OCI-LY1 (cell line): ENCODE measurements around the gene JPH3.

ENCODE experiments used
- H2AFZ ChIP-seq: fragments of 200-600 bp; sonication (generic), shearing (Covaris generic); 2 replicates; pipeline ENCODE4 v1.6.0; 2014; ENCODE audit warnings: antibody characterized with exemption, mild to moderate bottlenecking, low read length
- H3F3A ChIP-seq: fragments of 200-600 bp; sonication (generic), shearing (Covaris generic); 2 replicates; pipeline ENCODE4 v1.6.0; 2014; ENCODE audit warnings: mild to moderate bottlenecking, antibody characterized with exemption, low read length, moderate library complexity; ENCODE audit not compliant: insufficient read depth
- H3K27ac ChIP-seq: fragments of 200-600 bp; sonication (generic); 2 replicates; pipeline ENCODE4 v1.5.1; 2014; ENCODE audit warnings: low read length, mixed run types, mild to moderate bottlenecking, low read depth; ENCODE audit not compliant: poor library complexity, severe bottlenecking
- H3K27me3 ChIP-seq: fragments of 200-600 bp; sonication (generic); 2 replicates; pipeline ENCODE4 v1.6.0; 2014; ENCODE audit warnings: antibody characterized with exemption, mild to moderate bottlenecking, low read length, moderate library complexity; ENCODE audit not compliant: insufficient read depth
- H3K36me3 ChIP-seq: fragments of 200-600 bp; sonication (generic); 2 replicates; pipeline ENCODE4 v1.6.1; 2014; ENCODE audit warnings: mild to moderate bottlenecking, antibody characterized with exemption, low read length, moderate library complexity, mixed read lengths; ENCODE audit not compliant: insufficient read depth
- H3K4me1 ChIP-seq: fragments of 200-600 bp; sonication (generic); 2 replicates; pipeline ENCODE4 v1.5.1; 2014; ENCODE audit warnings: mild to moderate bottlenecking, low read length, moderate library complexity; ENCODE audit not compliant: insufficient read depth, severe bottlenecking
- H3K4me2 ChIP-seq: fragments of 200-600 bp; sonication (generic), shearing (Covaris generic); 2 replicates; pipeline ENCODE4 v1.6.1; 2014; ENCODE audit warnings: low read length
- H3K4me3 ChIP-seq: fragments of 200-600 bp; sonication (generic); 2 replicates; pipeline ENCODE4 v1.5.1; 2014; ENCODE audit warnings: low read length, low read depth, mild to moderate bottlenecking, mixed read lengths; ENCODE audit not compliant: poor library complexity, severe bottlenecking
- H3K79me2 ChIP-seq: fragments of 200-600 bp; shearing (Covaris generic); 2 replicates; pipeline ENCODE4 v1.6.1; 2016; ENCODE audit warnings: mixed run types, low read length, mixed read lengths; ENCODE audit not compliant: insufficient read depth
- H3K9ac ChIP-seq: fragments of 200-600 bp; sonication (generic), shearing (Covaris generic); 2 replicates; pipeline ENCODE4 v1.6.1; 2014; ENCODE audit warnings: mild to moderate bottlenecking, low read length, mixed read lengths
- H3K9me2 ChIP-seq: fragments of 200-600 bp; sonication (generic), shearing (Covaris generic); 2 replicates; pipeline ENCODE4 v1.6.1; 2014; ENCODE audit warnings: low read depth, mild to moderate bottlenecking, low read length, mixed read lengths
- H3K9me3 ChIP-seq: fragments of 200-600 bp; shearing (Covaris generic); 2 replicates; pipeline ENCODE4 v1.6.1; 2014; ENCODE audit warnings: low read length, mixed read lengths
- H4K20me1 ChIP-seq: fragments of 200-600 bp; sonication (generic), shearing (Covaris generic); 2 replicates; pipeline ENCODE4 v1.6.0; 2016; ENCODE audit warnings: mild to moderate bottlenecking, low read length; ENCODE audit not compliant: insufficient read depth
- CTCF ChIP-seq: fragments of 200-600 bp; sonication (generic), shearing (Covaris generic); IDR thresholded peaks from 2 replicates; pipeline ENCODE4 v1.5.1; 2017; ENCODE audit warnings: mild to moderate bottlenecking, antibody characterized with exemption, low read length, moderate library complexity, mixed read lengths
- EZH2 ChIP-seq: fragments of 200-600 bp; sonication (generic), shearing (Covaris generic); IDR thresholded peaks from 2 replicates; pipeline ENCODE4 v1.8.0; 2017; ENCODE audit warnings: borderline replicate concordance, mixed run types, mild to moderate bottlenecking, antibody characterized with exemption, low read length, moderate library complexity, mixed read lengths

Gene JPH3

DNA sequence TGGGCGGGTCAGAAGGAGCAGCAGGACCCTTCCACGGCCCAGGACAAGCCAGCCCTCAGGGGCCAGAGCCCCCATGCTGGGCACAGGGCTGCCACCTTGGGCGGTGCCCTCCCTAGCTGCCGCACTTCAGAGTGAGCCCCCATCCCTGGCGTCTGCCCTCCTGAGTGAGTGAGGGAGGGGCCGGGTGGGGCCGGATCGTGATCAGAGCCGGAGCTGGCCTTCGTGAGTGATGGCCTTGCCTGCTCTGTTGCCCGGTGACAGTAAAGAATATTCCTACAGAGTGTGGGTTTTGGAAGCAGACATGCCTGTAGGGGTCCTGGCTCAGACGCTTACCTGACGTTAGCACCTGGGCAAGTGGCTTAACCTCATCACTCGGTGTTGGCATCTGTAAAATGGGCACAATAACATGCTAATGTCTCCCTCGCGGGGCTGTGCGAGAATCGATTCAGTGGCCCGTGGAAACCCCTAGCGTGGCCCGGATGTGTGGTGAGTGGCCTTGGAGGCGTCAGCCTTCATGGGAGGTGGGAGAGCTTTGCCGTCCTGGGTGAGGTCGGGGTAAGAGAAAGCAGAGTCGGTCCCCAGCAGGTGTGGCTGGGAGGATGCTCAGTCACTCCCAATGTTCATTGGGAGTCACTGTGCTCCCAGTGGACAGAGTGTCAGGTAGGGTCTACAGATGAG lies 26.1 kb downstream of the JPH3 start:
- no peaks in the 10 kb centered on the region for H3K36me3 ChIP-seq
- TF ChIP-seq EZH2 (no peak), CTCF (no peak)
- H3K9me3 ChIP-seq: no peaks in the 10 kb centered on the region
- no peaks in the 10 kb centered on the region for H3K4me1 ChIP-seq
- H3K4me2 ChIP-seq: no peak overlapping the region
- H3F3A ChIP-seq: no peaks in the 10 kb centered on the region
- H3K27me3 ChIP-seq: peaks cover 11% of the 10 kb centered on the region; the same call in 1 of the 2 replicates
- no peaks in the 10 kb centered on the region for H3K79me2 ChIP-seq
- no peak overlapping the region for H3K4me3 ChIP-seq
- no peaks in the 10 kb centered on the region for H4K20me1 ChIP-seq
- no peaks in the 10 kb centered on the region for H3K9me2 ChIP-seq
- H3K27ac ChIP-seq: no peak overlapping the region
- H2AFZ ChIP-seq: no peak overlapping the region
- H3K9ac ChIP-seq: no peak overlapping the region

- TF ChIP-seq CTCF (no peak), EZH2 (no peak)
- Histone ChIP-seq H3K9me2 (no peaks in the 10 kb centered on the region), H3K9me3 (no peaks in the 10 kb centered on the region), H3K79me2 (no peaks in the 10 kb centered on the region), H3K9ac (no peak overlapping the region), H3K4me1 (no peaks in the 10 kb centered on the region), H3F3A (no peaks in the 10 kb centered on the region), H3K36me3 (no peaks in the 10 kb centered on the region), H3K27ac (no peak overlapping the region), H4K20me1 (no peaks in the 10 kb centered on the region), H2AFZ (no peak overlapping the region), H3K27me3 (peaks cover 11% of the 10 kb centered on the region; the same call in 1 of the 2 replicates), H3K4me2 (no peak overlapping the region), H3K4me3 (no peak overlapping the region)
Observed at GRCh38 chr16:87628940-87629339, 26.6 kb downstream of the JPH3 start.

- Histone ChIP-seq H3K27me3 (peaks cover 11% of the 10 kb centered on the region; the same call in 1 of the 2 replicates), H3K36me3 (no peaks in the 10 kb centered on the region), H2AFZ (no peak overlapping the region), H3K4me2 (no peak overlapping the region), H3K79me2 (no peaks in the 10 kb centered on the region), H3K4me1 (peaks cover 14% of the 10 kb centered on the region), H3K27ac (no peak overlapping the region), H3F3A (no peaks in the 10 kb centered on the region), H3K9me3 (no peaks in the 10 kb centered on the region), H3K4me3 (no peak overlapping the region), H4K20me1 (no peaks in the 10 kb centered on the region), H3K9me2 (no peaks in the 10 kb centered on the region), H3K9ac (no peak overlapping the region)
- TF ChIP-seq CTCF (no peak), EZH2 (no peak)
Observed at GRCh38 chr16:87631067-87631466, 28.8 kb downstream of the JPH3 start.
